Activated naive CD8-positive, alpha-beta T cell treated with anti-CD3 and anti-CD28 coated beads, Interleukin-2, amount 10 ng/mL, durations not matched to agents 7 days and 5 days (primary cell): Measurements from ENCODE around the gene TEX38. TPM values are rescaled to one million over a fixed set of nuclear protein-coding genes. Genes with fewer than 3 reads are reported as not detected.
"Not testable (repeated sequence)": the region's sequence is repeated elsewhere in the genome, so short reads cannot be mapped to it uniquely, and the experiment has no call there.

ENCODE experiments used
- ATAC-seq: fragments of 150-1000 bp; cut with Tn5 transposase; one replicate; pipeline ENCODE4 v1.10.0; 2021; ENCODE audit warnings: low read depth, moderate library complexity
- POLR2A ChIA-PET: fragments of 350-600 bp; sonication (Branson Sonifier 250); formaldehyde crosslinking; loops from one replicate; lab custom pipeline; 2021; ENCODE audit warnings: antibody characterized with exemption; lab: Charles Lee
- DNase-seq: peaks from one replicate; pipeline ENCODE4 v3.0.0; 2021
- H3K27ac Mint-ChIP-seq: one replicate; pipeline ENCODE4 v1.8.0; 2022; ENCODE audit warnings: mild to moderate bottlenecking, mixed read lengths
- H3K27me3 Mint-ChIP-seq: one replicate; pipeline ENCODE4 v1.8.0; 2022; ENCODE audit warnings: mild to moderate bottlenecking, moderate library complexity, mixed read lengths
- H3K36me3 Mint-ChIP-seq: one replicate; pipeline ENCODE4 v1.8.0; 2021; ENCODE audit warnings: mild to moderate bottlenecking, mixed read lengths
- H3K4me1 Mint-ChIP-seq: one replicate; pipeline ENCODE4 v1.8.0; 2021; ENCODE audit warnings: mixed read lengths
- H3K4me3 Mint-ChIP-seq: one replicate; pipeline ENCODE4 v1.8.0; 2022; ENCODE audit warnings: mild to moderate bottlenecking, moderate library complexity, mixed read lengths
- H3K9me3 Mint-ChIP-seq: one replicate; pipeline ENCODE4 v1.8.0; 2021; ENCODE audit warnings: mixed read lengths
- total RNA-seq, 2 experiments: library from RNA; stranded (reverse); gene quantifications; one replicate each; pipeline ENCODE4 v1.2.3, GENCODE V29; 2021

The TEX38 gene
- total RNA-seq, 2 experiments from 2014 or later, result not detected

DNA sequence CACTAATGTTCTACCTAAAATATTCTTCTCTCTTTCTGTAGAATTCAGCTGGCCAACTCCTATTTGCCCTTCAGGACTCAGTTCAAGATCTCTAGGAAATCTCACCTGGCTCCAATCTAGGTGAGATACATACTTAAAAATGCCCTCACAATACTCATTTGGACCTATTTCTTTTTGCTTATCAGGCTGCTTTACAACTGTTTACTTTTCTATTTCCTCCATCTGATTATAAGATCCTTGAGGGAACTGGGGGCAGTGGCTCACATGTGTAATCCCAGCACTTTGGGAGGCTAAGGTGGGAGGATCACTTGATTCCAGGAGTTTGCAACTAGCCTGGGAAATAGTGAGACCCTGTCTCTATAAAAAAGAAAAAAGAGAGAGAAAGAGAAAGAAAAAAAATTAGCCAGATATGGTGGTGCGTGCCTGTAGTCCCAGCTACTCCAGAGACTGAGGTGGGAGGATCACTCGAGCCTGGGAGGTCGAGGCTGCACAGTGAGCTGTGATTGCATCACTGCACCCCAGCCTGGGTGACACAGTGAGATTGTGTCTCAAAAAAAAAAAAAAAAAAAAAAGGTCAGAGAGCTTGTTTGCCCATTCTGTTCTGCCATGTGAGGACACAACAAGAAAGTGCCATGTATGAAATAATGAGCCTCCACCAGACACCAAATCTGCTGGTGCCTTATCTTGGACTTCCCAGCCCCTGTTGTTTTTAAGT is 32.4 kb downstream of the TEX38 start:
- DNase-seq (no peak), ATAC-seq (no peak)
- H3K4me1 Mint-ChIP-seq, result peaks cover 5% of the 10 kb centered on the region
- no peaks in the 10 kb centered on the region for H3K9me3 Mint-ChIP-seq
- H3K4me3 Mint-ChIP-seq, result no peak overlapping the region
- POLR2A ChIA-PET, result no interaction called here
- no peaks in the 10 kb centered on the region for H3K27me3 Mint-ChIP-seq
- H3K36me3 Mint-ChIP-seq, result peaks cover 24% of the 10 kb centered on the region
- peak overlapping the region; percentile 32 for H3K27ac Mint-ChIP-seq

DNA sequence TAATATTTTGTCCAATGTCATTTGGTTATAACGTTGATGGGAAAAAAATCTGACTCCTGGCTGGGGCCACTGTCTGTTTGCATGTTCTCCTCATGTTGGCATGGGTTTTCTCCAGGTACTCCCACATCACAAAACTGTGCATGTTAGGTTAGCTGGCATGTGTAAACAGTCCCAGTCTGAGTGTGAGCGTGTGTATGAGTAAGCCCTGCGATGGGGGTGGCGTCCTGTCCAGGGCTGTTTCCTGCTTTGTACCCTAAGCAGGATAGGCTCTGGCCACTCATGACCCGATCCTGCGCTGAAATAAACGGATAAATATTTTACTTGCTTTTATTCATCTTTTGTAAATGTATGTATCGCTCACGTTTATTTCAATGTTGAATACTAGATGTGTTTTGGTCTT is 33.8 kb downstream of the TEX38 start:
- POLR2A ChIA-PET, result no interaction called here
- Mint-ChIP-seq H3K9me3 (no peaks in the 10 kb centered on the region), H3K36me3 (peaks cover 27% of the 10 kb centered on the region), H3K4me3 (no peak overlapping the region), H3K4me1 (peaks cover 6% of the 10 kb centered on the region), H3K27ac (no peak overlapping the region), H3K27me3 (no peaks in the 10 kb centered on the region)
- ATAC-seq (no peak), DNase-seq (no peak)

DNA sequence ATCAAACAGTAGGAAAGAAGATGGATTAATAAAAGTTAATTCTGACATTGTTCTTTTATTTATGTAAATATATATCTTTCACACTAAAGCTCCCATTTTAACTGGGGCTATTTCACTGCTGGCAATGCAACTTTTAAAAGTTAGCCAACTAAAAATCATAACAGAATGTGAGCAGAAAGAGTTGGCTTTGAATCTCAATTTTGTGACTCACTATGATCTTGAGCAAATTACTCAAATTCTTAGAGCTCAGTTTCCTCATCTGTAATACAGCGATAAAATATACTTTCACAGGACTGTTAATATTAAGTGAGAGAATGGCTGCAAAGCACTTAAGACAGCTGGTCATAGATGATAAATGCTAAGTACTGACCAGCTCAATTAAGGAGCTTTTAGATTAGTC is 36.5 kb downstream of the TEX38 start:
- peaks cover 24% of the 10 kb centered on the region for H3K36me3 Mint-ChIP-seq
- no peak overlapping the region for H3K27ac Mint-ChIP-seq
- no peaks in the 10 kb centered on the region for H3K9me3 Mint-ChIP-seq
- H3K4me1 Mint-ChIP-seq, result peaks cover 11% of the 10 kb centered on the region
- DNase-seq, result no peak
- H3K27me3 Mint-ChIP-seq, result no peaks in the 10 kb centered on the region
- no peak for ATAC-seq
- no peak overlapping the region for H3K4me3 Mint-ChIP-seq
- POLR2A ChIA-PET, result interaction anchor here (1.3 kb wide), 1 partner anchor 11 kb away, joined by 4 read pairs; the partner anchor contains the start of gene EFCAB14

DNA sequence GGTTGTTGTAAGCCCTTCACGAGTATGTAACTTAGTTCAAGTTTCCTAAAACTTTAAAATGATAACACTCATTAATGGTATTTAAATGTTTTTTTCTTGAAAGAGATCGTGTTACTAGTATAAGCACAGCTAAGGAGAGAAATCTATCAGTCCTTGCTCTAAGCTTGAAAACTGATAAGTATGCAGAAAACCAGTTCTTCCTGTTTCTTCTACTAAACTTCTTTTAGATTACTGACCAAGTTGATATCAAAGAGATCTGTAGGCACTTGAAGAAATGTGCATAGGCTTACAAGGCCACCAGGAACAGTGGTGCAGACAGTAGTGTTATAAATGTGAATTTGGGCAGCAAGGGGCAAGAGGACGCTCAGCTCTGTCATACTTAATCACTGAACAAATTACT is 43.3 kb downstream of the TEX38 start:
- Mint-ChIP-seq H3K9me3 (no peaks in the 10 kb centered on the region), H3K27ac (no peak overlapping the region), H3K36me3 (peaks cover 20% of the 10 kb centered on the region), H3K27me3 (no peaks in the 10 kb centered on the region), H3K4me1 (peaks cover 38% of the 10 kb centered on the region), H3K4me3 (no peak overlapping the region)
- DNase-seq, result no peak
- POLR2A ChIA-PET, result interaction anchor here (0.9 kb wide), 1 partner anchor 16 kb away, joined by 6 read pairs; no protein-coding TSS in a partner anchor
- ATAC-seq, result no peak

DNA sequence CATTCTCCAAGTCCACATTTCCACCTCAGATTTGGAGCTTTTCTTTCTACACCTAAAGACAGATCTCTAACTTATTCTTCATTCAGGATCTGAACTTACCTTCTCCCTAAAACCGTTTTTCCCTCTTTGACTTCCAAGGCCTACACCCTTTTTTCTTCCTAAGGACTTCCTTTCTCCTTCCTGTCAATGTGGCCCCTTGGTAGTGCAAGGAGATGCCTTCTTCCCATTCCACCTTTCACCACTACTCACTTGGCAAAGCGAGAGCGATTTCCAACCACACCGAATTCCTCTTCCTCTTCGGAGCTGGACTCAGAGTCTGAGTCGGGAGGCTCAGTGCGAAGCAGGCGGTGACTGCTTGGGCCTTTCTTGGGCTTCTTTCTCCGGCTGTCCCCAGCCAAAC is 46.0 kb downstream of the TEX38 start:
- POLR2A ChIA-PET, result no interaction called here
- ATAC-seq (no peak), DNase-seq (no peak)
- H3K4me1 Mint-ChIP-seq, result peaks cover 33% of the 10 kb centered on the region
- H3K4me3 Mint-ChIP-seq, result peak overlapping the region; percentile 96
- H3K27ac Mint-ChIP-seq, result peak overlapping the region; percentile 95
- no peaks in the 10 kb centered on the region for H3K27me3 Mint-ChIP-seq
- H3K9me3 Mint-ChIP-seq, result no peaks in the 10 kb centered on the region
- peaks cover 17% of the 10 kb centered on the region for H3K36me3 Mint-ChIP-seq

DNA sequence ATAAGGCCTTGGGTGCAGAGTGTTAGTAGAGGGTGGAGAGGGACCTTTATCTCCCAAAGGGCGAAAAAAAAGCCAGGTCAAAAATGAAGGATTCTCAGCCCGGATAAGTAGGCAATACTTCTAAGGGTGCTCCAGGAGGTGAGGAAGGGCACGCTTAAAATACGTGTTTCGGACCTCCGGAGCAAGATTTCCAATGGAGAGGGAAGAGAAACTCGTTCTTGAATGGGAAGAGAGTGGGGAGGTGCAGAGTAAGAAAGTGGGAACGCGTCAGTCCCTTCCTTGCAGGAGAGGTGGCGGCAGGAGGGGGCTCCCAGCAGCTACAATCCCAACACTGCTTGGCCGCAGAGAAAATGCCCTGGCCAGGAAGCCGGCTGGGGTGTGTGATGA is 46.7 kb downstream of the TEX38 start:
- H3K27ac Mint-ChIP-seq, result peak overlapping the region; percentile 95
- POLR2A ChIA-PET, result interaction anchor here (1.2 to 1.4 kb wide), 7 partner anchors 9 to 165 kb away, joined by 3 to 10 read pairs (median 4); partner anchors contain the start of genes ATPAF1, MKNK1 and MOB3C
- no peaks in the 10 kb centered on the region for H3K9me3 Mint-ChIP-seq
- H3K27me3 Mint-ChIP-seq, result no peaks in the 10 kb centered on the region
- peak overlapping the region; percentile 96 for H3K4me3 Mint-ChIP-seq
- ATAC-seq (no peak), DNase-seq (no peak)
- peaks cover 33% of the 10 kb centered on the region for H3K4me1 Mint-ChIP-seq
- H3K36me3 Mint-ChIP-seq, result peaks cover 17% of the 10 kb centered on the region

DNA sequence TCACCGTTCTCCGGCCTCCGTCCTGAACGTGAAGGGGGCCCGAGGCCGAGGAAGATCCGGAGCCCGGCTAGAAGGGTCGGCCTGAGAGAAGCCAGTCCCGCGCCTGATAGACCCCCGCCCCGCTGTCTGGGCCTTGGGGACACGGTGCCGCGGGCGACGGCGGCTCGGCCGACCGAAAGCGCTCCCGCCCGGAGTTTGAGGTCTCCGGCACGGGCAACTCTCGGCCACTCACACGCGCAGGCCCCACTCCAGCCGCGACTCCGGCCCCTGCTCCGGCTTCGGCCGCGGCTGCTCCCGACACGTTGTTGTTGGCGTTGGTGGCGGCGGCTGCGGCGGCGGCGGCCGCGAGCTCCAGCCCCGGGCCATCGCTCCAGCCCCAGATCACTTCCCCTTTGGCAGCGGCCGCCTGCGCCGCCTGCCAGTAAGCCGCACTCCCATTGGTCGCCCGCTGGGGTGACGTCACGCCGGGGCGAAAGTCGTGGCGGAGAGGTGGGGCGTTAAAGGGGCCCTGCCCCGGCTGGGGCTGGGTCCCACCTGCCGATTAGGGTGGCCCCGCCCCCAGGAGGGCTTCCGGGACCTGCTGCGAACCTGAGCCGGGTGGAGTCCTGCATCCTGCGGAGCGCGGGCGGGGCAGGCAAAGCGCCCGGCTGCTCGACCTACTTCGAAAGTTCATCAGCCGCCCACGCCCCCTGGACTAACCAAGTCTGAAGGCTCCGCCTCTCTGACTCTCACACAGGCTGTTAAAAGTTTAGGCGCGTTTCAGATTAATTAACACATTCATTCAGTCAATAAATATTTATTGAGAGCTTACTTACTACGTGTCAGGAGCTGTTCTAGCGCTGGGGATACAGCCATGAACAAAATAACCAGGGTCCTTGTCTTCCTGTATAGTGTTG is 47.3 kb downstream of the TEX38 start, which contains the start of gene EFCAB14:
EFCAB14 (minus strand) TSS at position 388 of the 896 bp plus-strand sequence. CDS start 1,027 bp downstream, outside the sequence.
- peak; percentile 99 for ATAC-seq
- DNase-seq, result peak; percentile 100
- POLR2A ChIA-PET, result interaction anchor here (1.0 to 1.4 kb wide), 10 partner anchors 10 to 433 kb away, joined by 3 to 10 read pairs (median 4); partner anchors contain the start of genes ATPAF1, MKNK1 and MOB3C
- Mint-ChIP-seq H3K9me3 (no peaks in the 10 kb centered on the region), H3K4me3 (peak within 1 kb of the TSS; percentile 96), H3K27ac (peak within 1 kb of the TSS; percentile 95), H3K27me3 (no peaks in the 10 kb centered on the region), H3K4me1 (peaks cover 33% of the 10 kb centered on the region), H3K36me3 (peaks cover 17% of the 10 kb centered on the region)

DNA sequence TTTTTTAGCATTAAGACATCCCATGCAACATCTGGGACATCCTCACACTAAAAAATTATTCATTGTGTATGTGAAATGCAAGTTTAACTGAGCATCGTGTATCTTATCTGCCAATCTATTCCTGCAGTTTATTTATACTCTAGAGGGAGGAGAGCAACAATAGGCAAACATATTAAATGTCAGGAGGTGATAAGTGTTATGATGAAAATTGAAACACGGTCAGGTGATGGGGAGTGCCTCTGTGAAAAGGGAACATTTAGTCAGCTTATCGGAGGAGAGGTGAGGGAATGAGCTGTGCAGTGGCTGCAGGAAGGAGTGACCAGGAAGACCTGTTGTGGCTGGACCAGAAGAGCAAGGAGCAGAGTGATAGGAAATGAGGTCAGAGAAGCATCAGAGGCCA is 48.0 kb downstream of the TEX38 start:
- POLR2A ChIA-PET, result interaction anchor here (1.0 to 1.4 kb wide), 7 partner anchors 11 to 433 kb away, joined by 3 to 10 read pairs (median 4); partner anchors contain the start of genes ATPAF1, MKNK1 and MOB3C
- Mint-ChIP-seq H3K9me3 (no peaks in the 10 kb centered on the region), H3K27me3 (no peaks in the 10 kb centered on the region), H3K36me3 (peaks cover 17% of the 10 kb centered on the region), H3K27ac (peak overlapping the region; percentile 85), H3K4me3 (peak overlapping the region; percentile 96), H3K4me1 (peaks cover 33% of the 10 kb centered on the region)
- ATAC-seq (no peak), DNase-seq (no peak)

DNA sequence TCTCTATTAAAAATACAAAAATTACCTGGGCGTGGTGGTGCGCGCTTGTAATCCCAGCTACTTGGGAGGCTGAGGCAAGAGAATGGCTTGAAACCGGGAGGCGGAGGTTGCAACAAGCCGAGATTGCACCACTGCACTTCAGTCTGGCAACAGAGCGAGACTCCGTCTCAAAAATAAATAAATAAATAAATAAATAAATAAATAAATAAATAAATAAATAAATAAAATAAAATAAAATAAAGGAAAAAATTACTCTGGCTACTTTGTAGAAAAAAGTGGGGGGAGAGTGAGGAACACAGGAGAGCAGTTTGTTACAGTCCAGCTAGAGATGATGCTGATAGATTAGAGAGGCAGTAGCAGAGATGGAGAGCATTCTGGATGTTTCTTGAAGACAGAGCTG is 48.7 kb downstream of the TEX38 start:
- H3K27ac Mint-ChIP-seq, result not testable (repeated sequence)

DNA sequence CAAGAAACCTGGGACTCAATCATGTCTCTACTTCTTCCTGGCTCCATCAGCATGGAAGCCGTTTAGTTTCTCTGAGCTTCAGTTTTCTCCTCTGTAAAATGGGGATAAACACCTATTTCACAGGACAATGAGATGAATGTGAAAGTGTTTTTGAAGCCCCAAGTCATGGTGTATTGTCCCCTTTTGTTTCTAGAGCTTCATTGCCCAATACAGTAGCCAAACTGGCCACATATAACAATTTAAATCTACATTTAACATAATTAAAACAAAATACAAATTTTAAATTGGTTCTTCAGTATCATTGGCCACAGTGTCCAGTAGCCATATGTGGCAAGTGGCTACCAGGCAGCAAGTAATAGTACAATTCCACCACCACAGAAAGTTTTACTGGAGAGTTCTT is 49.5 kb downstream of the TEX38 start:
- no peaks in the 10 kb centered on the region for H3K9me3 Mint-ChIP-seq
- H3K4me1 Mint-ChIP-seq, result peaks cover 34% of the 10 kb centered on the region
- H3K27ac Mint-ChIP-seq, result no peak overlapping the region
- peaks cover 8% of the 10 kb centered on the region for H3K27me3 Mint-ChIP-seq
- DNase-seq, result no peak
- no peak overlapping the region for H3K4me3 Mint-ChIP-seq
- ATAC-seq, result no peak
- H3K36me3 Mint-ChIP-seq, result peaks cover 10% of the 10 kb centered on the region
- POLR2A ChIA-PET, result interaction anchor here (1.2 kb wide), 1 partner anchor 116 kb away, joined by 3 read pairs; no protein-coding TSS in a partner anchor

More for the DNA sequence above, 48.7 kb downstream of the TEX38 start:
- DNase-seq, ATAC-seq, H3K4me3 Mint-ChIP-seq, H3K27me3 Mint-ChIP-seq, POLR2A ChIA-PET, H3K9me3 Mint-ChIP-seq: not testable (repeated sequence)
- peaks cover 13% of the 10 kb centered on the region for H3K36me3 Mint-ChIP-seq
- H3K4me1 Mint-ChIP-seq, result peaks cover 36% of the 10 kb centered on the region

DNA sequence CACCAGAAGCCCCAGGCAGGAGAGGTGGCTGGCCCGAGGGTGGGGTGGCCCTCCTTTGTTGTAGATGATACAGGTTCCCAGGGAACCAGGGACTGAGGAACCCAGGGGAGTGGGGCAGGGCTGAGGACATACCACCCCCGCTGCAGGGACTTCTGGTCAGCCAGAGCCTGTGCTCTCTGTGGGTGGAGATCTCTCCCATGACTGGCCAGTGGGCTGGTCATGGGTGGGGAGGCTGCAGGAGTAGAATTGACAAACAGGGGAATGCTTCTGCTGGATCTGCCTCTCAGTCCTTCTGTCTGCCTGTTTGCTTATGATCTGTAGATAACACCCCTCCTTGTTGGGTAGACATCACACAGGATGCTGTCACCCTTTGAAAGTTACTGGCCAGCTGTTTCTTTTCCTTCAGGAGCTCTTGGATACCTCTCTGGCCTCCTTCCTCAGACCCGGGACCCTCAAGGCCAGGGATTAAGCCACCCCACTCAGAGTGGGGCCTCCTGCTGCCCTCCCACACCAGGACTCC is 50.1 kb downstream of the TEX38 start:
- POLR2A ChIA-PET, result interaction anchor here (1.2 kb wide), 1 partner anchor 116 kb away, joined by 3 read pairs; no protein-coding TSS in a partner anchor
- no peak for DNase-seq
- Mint-ChIP-seq H3K4me3 (no peak overlapping the region), H3K4me1 (peaks cover 29% of the 10 kb centered on the region), H3K27ac (no peak overlapping the region), H3K9me3 (no peaks in the 10 kb centered on the region), H3K36me3 (peaks cover 7% of the 10 kb centered on the region), H3K27me3 (peaks cover 12% of the 10 kb centered on the region)
- ATAC-seq, result no peak
